ENCODE results near the gene KRTAP4-7.

DNA sequence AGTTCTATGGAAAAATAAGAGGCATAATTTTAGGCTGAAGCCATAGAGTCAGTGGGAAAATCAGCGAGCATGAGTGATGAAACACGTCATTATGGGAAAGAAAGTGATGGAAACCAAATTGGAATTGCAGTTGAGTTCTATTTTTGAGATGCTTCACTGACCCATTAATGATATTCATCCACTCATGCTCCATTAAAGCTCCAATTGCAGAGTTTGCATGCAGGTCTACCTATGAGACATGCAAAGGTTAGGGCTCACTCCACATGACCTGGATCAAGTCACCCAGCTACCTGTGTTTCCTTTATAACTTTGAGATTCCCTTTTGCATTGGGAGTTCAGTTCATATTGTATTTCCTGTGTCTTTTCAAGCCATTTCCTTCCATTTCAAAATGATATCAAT lies 10.3 kb upstream of the KRTAP4-7 start:
- TF ChIP-seq EZH2 (IDR thresholded peaks at IDR 0.05; ENCODE audit: insufficient read depth, poor library complexity, severe bottlenecking) (no peak), EZH2phosphoT487 (IDR thresholded peaks at IDR 0.05; ENCODE audit: insufficient read depth, low read depth) (no peak)
